Effector CD8-positive, alpha-beta T cell (primary cell): Measurements from ENCODE around the gene EML4.
"Not testable (repeated sequence)": the region's sequence is repeated elsewhere in the genome, so short reads cannot be mapped to it uniquely, and the experiment has no call there.

Experiments used
- DNase-seq: peaks from one replicate; lab custom pipeline; 2025; lab: John Stamatoyannopoulos, UW

Gene EML4

DNA sequence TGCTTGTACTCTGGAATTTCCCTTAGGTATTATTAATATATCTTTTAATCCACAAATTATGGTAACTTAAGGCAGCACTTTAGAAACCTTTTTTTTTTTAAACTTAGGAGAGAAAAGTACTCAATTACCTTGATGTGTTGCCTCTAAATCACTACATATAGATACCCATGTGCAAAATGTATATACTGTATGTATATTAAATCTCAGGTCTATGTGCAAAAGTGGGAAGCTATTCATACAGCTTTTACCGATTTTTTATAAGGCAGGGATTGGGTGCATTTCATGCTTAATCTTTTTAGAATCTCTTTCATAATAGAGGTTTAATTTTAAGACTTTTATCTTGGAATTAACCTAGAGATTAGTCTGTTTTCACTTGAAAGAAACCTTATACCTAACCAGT is 3.4 kb downstream of the EML4 start:
- DNase-seq, result no peak

DNA sequence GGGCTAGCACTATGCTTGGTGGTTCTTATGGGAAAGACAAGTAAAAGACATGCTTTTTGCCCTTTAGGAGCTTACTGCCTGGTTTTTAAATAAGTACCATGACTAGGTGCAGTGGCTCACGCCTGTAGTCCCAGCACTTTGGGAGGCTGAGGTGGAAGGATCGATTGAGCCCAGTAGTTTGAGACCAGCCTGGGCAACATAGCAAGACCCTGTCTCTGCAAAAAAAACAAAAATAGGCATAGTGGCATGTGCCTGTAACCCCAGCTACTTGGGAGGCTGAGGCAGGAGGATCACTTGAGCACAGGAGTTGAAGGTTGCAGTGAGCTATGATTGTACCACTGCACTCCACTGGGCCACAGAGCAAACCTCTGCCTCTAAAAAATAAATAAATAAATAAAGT is 4.3 kb downstream of the EML4 start:
- DNase-seq, result not testable (repeated sequence)

DNA sequence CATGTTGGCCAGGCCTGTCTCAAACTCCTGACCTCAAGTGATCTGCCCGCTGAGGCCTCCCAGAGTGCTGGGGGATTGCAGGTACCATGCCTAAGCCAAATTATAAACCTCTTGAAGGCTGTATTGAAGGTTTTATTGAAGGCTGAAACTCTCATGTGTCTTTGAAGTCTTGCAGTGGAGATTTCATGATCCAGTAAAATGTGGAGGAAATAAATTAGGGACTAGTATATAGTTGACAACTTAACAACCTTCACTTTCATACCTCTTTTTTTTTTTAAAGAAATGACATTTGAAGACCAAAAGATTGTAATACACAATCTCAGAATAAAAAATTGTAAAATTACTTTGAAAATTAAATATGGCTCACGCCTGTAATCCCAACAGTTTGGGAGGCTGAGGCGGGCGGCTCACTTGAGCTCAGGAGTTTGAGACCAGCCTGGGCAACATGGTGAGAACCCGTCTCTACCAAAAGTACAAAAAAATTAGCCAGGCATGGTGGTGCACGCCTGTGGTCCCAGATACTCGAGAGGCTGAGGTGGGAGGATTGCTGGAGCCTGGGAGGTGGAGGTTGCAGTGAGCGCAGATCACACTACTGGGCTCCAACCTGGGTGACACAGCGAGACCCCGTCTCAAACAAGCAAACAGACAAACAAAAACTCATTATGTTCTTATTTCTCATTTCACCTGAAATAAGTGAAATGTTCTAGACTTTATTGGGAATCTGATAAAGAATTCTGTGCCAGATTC is 8.0 kb downstream of the EML4 start:
- DNase-seq, result no peak

DNA sequence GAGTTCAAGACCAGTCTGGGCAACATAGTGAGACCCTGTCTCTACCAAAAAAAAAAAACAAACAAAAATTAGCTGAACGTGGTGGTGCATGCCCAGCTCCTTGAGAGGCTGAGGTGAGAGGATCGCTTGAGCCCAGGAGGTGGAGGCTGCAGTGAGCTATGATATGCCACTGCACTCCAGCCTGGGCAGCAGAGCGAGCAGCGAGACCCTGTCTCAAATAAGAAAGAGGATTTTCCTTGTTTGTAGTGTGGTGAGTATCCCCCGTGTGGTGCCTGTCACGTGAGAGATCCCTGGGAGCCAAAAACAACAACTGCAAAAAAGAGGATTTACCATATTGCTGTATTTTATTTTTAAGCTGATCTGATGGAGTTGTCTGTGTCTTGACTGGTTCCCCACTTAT is 9.2 kb downstream of the EML4 start:
- no peak for DNase-seq

DNA sequence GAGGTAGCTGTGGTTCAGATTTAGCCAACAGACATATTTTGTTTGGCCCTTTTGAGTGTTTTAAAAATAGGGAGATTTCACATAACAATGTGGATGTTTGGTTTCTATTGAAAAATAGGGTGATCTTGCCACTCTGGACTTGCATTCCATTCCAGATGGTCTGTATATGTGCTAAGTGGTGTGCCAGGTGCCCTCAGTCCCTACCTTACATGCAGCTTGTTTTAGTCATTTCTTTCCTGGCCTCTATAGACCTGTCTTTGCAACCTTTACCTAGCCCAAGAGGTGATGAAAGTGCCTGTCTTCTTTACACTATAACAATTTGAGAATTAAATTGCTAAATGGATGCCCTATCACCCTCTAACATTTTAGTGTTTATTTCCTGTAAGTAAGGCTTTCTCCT is 11.1 kb downstream of the EML4 start:
- DNase-seq, result no peak

DNA sequence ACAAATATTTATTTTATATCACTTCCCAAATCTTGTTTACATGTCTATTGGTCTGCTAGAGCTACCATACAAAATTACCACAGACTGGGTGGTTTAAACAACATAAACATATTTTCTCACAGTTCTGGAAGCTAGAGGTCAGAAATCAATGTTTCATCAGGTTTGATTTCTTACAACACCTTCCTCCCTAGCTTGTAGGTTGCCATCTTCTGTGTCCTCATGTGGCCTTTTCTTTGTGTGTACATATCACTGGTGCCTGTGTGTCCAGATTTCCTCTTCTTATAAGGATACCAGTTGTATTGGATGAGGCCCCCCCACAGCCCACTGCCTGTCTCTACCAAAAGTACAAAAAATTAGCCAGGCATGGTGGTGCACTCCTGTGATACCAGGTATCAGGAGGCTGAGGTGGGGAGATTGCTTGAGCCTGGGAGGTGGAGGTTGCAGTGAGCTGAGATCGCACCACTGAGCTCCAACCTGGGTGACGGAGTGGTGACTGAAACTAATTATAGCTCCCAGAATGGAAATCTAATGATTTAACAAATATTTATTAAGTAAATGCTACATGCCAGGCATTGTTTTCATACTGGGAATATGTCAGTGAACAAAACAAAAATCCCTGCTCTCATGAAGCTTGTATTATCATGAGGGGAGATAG is 13.6 kb downstream of the EML4 start:
- DNase-seq, result no peak

DNA sequence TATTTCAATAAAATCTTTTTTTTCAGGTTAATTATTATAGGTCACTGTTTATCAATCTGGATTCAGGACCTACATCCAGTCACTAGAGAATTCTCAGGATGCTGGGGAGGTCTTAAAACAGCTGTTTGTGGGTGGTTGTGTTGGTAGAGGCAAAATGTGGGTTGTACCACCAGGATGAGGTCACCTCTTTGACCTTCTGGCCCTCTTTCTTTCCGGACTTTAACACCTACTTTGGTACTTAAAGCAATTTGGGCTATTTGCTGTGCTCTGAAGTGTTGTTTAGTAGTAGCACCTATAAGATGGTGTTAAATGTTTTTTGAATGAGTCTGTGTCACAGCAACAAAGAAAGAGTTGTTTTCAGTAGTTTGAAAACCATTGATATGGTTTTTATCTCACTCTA is 14.6 kb downstream of the EML4 start:
- no peak for DNase-seq

DNA sequence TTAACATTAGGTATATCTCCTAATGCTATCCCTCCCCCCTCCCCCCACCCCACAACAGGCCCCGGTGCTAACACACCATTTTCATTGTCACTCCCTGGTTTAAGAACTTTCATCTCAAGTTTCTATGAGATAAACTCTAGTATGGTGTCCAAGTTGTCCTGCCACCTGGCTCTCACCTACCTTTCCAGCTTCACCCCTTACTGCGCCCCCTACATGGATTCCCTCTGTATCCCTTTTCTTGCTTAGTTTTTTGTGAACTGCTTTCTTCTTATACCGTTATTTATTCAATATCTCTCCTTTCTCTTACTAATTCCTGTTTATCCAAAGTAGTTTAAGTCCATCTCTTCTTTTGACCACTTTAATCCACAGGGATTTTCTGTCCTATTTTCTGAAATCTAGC is 15.2 kb downstream of the EML4 start:
- DNase-seq, result no peak

DNA sequence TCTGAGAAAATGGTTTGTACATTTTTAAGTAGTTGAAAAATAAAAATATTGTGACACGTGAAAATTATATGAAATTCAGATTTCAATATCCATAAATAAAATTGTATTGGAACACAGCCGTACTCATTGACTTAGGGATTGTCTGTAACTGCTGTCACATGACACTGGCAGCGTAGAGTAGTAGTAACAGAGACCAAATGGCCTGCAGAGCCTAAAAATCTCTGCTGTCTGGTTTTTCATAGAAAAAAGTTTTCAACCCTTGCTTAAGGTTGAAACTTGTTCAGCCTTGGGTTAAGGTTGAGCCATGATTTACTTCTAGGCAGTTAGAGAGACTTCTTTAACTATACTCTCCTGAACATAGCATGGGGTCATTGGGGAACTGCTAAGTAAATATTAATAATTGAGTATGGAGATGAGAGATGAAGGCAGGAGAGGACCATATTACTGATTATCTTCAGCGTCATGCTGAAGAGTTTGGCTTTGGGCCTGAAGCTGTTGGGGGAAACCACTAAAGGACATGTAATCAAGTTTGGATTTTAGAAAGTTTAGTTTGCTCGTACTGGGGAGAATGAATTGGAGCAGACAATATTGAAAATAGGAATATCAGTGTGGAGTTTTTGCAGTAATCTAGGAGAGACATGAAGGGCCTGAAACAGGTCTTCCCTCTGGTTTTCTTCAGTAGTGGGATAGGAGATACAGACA is 16.2 kb downstream of the EML4 start:
- no peak for DNase-seq

DNA sequence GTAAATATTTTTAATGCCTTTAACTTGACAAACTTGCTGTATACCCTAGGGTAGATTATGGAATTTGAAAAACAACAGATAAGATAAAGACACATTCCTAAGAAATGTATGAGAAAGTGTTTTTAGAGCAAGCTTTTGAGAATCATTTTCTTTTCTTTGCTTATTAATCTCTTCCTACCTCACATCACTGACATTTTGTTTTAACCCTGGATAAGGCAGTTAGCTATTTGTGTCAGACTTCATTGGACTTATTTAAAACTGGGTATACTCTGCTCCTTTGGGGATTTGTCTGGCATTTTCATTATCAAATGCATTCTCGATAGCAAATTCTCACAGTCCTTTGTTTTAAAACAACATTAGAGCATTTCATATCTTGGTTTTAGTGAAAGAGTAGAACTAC is 17.2 kb downstream of the EML4 start:
- DNase-seq, result no peak

DNA sequence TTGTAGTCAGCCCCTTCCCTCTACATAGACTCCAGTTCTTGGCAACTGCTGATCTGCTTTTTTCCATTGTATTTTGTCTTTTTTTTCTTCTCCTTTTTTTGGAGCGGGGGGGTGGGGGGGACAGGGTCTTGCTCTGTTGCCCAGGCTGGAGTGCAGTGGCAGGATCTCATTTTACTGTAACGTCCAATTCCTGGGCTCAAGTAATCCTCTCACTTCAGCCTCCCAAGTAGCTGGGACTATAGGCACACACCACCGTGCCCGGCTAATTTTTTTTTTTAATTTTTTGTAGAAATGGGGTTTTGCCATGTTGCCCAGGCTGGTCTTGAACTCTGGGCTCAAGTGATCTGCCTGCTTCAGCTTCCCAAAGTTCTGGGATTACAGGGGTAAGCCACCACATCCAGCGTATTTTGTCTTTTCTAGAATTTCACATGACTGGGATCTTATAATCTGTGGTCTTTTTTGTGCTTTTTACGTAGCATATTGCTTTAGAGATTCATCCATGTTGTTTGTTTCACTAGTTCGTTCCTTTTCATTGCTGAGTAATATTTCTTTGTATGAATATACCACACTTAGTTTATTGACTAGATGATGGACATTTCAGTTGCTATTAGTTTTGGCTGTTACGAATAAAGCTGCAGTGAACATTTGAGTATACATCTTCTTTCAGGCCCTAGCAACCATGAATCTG is 17.9 kb downstream of the EML4 start:
- DNase-seq, result no peak

DNA sequence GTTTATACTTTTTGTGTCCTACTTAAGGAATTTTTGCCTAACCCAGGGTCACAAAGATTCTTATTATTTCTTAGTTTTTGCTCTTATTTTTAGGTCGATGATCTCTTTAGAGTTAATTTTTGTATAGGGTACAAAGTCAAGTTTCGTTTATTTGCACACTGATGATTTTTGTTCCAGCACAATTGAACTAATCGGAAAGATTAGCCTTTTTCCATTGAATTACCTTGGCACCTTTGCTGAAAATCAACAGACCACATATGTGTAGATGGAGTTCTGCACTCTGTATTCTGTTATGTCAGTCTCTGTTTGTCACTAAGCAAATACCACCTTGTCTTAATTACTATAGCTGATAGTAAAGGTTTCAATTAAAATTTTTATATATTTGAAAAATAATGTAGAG is 18.7 kb downstream of the EML4 start:
- DNase-seq, result no peak

DNA sequence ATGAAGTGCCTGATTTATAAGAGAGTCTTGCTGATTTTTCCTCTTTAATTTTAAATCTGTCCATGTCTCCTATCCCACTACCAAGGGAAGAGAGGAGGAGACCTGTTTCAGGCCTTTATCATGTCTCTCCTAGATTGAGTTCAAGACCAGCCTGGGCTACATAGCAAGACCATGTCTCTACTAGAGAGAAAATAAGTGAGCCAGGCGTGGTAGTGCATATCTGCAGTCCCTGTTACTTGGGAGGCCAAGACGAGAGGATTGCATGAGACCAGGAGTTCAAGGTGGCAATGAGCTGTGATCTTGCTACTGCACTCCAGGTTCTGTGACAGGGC is 20.0 kb downstream of the EML4 start:
- no peak for DNase-seq

DNA sequence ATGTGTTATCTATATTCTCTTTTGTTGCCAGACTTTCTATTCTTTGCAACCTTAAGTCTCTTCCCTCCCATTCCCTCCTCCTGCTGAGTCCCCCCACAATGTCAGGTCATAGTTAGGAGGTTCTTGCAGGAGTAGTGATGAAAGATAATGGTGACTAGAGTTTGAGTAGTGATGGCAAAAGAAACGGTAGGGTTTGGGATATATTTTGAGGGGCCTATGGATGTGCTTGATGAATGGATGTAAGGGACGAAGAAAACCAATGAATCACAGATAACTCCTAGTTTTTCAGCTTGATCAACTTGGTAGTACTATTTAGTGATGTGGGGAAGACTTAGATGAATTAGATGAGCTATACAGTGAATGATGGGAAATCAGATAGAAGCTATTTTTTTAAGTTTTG is 21.0 kb downstream of the EML4 start:
- no peak for DNase-seq

DNA sequence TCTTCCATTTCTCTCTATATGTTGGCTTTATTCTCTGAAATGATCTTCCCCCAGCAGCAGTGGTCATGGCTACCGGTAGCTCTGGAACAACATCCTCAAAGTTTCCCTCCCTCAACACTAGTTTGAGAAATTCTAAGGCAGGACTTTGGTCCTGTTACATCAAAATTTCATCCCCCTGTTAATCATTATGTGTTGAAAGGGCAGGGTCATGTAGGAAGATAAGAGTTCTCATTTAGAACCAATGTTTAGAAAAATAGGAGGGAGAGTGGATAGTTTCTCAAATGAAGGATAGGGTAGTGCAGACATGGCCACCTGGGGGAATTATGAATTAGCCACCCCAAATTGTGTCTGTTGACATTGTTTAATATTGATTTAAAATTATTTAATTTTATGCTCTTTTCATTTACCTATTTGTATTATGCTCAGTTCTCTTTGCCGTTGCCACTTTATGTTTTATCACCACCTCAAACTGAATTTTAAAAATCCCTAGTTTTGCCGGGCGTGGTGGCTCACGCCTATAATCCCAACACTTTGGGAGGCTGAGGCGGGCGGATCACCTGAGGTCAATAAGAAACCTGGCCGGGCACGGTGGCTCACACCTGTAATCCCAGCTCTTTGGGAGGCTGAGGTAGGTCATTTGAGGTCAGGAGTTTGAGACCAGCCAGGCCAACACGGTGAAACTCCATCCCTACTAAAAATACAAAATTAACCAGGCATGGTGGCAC is 22.3 kb downstream of the EML4 start:
- DNase-seq, result no peak

DNA sequence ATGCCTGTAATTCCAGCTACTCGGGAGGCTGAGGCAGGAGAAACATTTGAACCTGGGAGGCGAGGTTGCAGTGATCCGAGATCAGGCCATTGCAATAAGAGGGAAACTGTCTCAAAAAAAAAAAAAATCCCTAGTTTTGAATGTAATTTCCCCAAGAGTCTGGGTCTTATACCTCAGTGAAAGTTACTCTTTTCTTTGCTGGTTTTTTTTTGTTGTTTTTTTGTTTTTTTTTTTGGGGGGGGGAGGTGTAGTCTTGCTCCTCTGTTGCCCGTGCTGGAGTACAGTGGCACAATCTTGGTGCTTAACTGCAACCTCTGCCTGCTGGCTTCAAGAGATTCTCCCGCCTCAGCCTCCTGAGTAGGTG is 22.8 kb downstream of the EML4 start:
- no peak for DNase-seq

DNA sequence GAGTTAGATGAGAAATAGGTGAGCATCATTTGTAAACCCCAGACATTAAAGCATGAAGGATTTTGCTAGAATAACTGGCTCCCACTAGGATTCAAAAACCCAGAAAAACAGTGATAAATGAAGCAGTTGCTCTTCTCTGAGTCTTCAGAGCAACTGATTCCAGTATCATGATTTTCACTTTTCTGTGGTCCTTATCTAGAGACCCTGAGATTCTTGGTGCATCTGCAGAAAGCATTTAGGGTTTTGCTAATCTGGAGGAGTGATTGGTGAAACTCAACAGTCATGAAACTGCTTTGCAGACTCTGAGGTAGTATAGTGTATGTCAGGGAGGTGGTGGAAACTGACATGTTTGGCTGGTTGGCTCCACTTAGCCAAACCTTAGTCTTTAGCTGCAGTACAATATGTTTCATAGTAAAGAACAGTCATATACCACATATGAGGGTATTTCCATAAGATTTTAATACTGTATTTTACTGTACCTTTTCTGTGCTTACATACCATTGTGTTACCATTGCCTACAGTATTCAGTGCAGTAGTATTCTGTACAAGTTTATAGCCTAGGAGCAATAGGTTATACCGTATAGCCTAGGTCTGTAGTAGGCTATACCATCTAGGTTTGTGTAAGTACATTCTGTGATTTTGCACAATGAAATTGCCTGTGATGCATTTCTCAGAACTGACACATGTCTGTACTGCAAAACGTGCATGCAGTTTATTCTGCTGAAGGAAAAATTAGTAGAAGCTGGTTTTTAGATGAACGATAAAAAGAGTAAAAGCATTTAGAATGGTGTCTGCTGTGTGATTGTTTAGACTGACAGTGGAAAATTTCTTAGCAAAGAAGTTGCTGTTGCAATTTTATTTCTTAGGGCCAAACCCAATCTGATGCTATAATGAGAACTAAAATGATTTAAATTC is 23.8 kb downstream of the EML4 start:
- DNase-seq, result no peak

DNA sequence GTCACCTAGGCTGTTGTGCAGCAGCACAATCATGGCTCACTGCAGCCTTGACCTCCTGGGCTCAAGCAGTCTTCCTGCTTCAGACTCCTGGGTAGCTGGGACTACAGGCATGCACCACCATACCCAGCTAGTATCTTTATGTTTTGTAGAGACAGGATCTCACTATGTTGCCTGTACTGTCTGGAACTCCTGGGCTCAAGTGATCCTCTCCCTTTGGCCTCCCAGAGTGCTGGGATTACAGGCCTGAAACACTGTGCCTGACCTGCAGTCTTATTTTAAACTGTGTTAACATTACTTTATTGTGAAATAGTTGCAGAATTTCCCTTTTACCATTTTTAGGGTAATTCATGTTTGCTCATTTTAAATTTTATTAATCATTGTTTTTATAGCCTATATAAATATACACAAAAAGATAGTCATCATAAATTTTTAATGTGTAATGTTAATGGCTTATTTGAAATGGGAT is 24.6 kb downstream of the EML4 start:
- no peak for DNase-seq

DNA sequence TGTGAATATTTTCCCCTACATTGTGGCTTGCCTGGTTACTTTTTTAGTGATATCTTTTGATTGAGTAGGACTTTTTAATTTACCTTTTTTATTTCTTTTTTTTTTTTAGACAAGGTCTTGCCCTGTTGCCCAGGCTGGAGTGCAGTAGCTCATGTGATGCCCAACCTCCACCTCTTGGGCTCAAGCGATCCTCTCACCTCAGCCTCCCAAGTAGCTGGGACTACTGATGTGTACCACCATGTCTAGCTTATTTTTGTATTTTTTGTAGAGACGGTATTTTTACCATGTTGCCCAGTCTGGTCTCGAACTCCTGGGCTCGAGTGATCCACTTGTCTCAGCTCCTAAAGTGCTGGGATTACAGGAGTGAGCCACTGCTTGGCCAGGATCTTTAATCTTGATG is 25.3 kb downstream of the EML4 start:
- DNase-seq, result no peak

DNA sequence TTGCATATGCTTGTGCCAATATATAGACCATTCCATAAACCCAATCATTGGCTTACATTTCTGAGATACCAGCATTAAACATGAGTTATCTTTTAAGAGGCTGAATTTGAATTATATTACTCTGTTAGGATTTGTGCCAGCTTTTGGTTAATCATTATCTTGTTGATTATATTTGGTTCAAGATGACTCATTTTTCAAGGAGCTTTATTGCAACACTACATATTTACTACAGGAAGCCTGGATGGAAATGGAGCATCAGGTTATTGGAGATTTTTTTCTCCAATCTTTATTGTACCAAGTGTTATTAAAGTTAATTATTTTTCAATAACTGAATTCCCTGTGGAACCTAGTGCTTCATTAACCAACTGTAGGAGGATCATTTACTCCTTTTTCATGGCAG is 26.4 kb downstream of the EML4 start:
- no peak for DNase-seq

DNA sequence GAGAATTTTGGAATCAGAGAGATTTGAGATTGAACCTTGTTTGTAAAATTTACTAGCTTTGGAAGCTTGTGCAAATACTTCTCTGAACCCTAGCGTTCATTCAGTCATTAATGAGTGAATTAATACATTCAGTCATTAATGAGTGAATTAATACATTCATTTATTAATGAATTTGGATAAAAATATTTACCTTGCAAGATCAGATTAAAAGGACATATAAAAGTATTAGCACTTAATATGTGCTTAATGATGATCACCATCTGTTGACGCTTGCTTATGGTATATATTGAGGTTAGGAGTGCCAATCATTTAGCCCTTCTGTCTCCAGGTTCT is 26.9 kb downstream of the EML4 start:
- DNase-seq, result no peak
